Endodermal cell (in vitro differentiated cells): Measurements from ENCODE around the gene MOCS3. TPM values are rescaled to one million over a fixed set of nuclear protein-coding genes. Genes with fewer than 3 reads are reported as not detected.

Experiments used
- DNase-seq: peaks from one replicate; pipeline ENCODE4 v3.0.0-alpha.2; 2017
- H3K27ac ChIP-seq: 2 replicates; pipeline ENCODE4 v1.5.1; 2013; ENCODE audit warnings: mild to moderate bottlenecking, low read depth, low read length, moderate library complexity
- H3K27me3 ChIP-seq: 2 replicates; pipeline ENCODE4 v1.6.1; 2013; ENCODE audit warnings: mild to moderate bottlenecking, low read length, moderate library complexity; ENCODE audit not compliant: insufficient read depth, control insufficient read depth, poor library complexity, severe bottlenecking
- H3K36me3 ChIP-seq: 2 replicates; pipeline ENCODE4 v1.7.0; 2013; ENCODE audit warnings: mild to moderate bottlenecking, low read length, moderate library complexity; ENCODE audit not compliant: control insufficient read depth, insufficient read depth
- H3K4me1 ChIP-seq: one replicate; pipeline ENCODE4 v1.7.0; 2013; ENCODE audit warnings: low read length; ENCODE audit not compliant: control insufficient read depth, insufficient read depth
- H3K4me3 ChIP-seq: 2 replicates; pipeline ENCODE4 v1.5.1; 2013; ENCODE audit warnings: mild to moderate bottlenecking, low read length, moderate library complexity
- H3K9ac ChIP-seq: 2 replicates; pipeline ENCODE4 v1.6.1; 2013; ENCODE audit warnings: mild to moderate bottlenecking, low read length, moderate library complexity; ENCODE audit not compliant: poor library complexity, severe bottlenecking; ENCODE audit errors: extremely low read depth
- H3K9me3 ChIP-seq: 2 replicates; pipeline ENCODE4 v1.6.1; 2013; ENCODE audit warnings: mild to moderate bottlenecking, low read length, moderate library complexity; ENCODE audit not compliant: control insufficient read depth
- H3K27ac Mint-ChIP-seq: 2 replicates; pipeline ENCODE4 v1.8.0; 2020; ENCODE audit warnings: mixed read lengths
- H3K27me3 Mint-ChIP-seq: 2 replicates; pipeline ENCODE4 v1.8.0; 2021; ENCODE audit warnings: mild to moderate bottlenecking, mixed read lengths; ENCODE audit not compliant: insufficient read depth
- H3K36me3 Mint-ChIP-seq: 2 replicates; pipeline ENCODE4 v1.8.0; 2020; ENCODE audit warnings: low read depth, mixed read lengths
- H3K4me1 Mint-ChIP-seq: 2 replicates; pipeline ENCODE4 v1.8.0; 2020; ENCODE audit warnings: mixed read lengths
- H3K4me3 Mint-ChIP-seq: 2 replicates; pipeline ENCODE4 v1.8.0; 2020; ENCODE audit warnings: mild to moderate bottlenecking, moderate library complexity, mixed read lengths
- H3K9me3 Mint-ChIP-seq: 2 replicates; pipeline ENCODE4 v1.8.0; 2020; ENCODE audit warnings: mild to moderate bottlenecking, mixed read lengths
- CTCF ChIP-seq: fragments of 200-600 bp; sonication (generic); conservative IDR thresholded peaks from 2 replicates; pipeline ENCODE4 v1.5.0; 2021; ENCODE audit warnings: antibody characterized with exemption, mild to moderate bottlenecking
- WGBS, 2 experiments: methylation state at CpG; one replicate each; pipeline versions ENCODE4 v1.1.5 to v1.1.7; 2013; ENCODE audit warnings: missing lambda C conversion rate in 2 of 2, mixed read lengths in 1 of 2; ENCODE audit not compliant: insufficient coverage in 1 of 2, insufficient read length in 1 of 2; 5-methylcytosine and 5-hydroxymethylcytosine counted together
- total RNA-seq, 2 donors: library from RNA; stranded (reverse); fragmentation: NEBNext Ultra II Directional in 1 of 2; extraction: Animal tissue kit (Norgen Biotek cat#: 25700) in 1 of 2; gene quantifications; 2 replicates in 1 of 2; 3 replicates in 1 of 2; pipeline ENCODE4 v1.2.1, GENCODE V29; 2021

The MOCS3 gene
- total RNA-seq, 2 donors from 2014 or later = 4.7 to 5.5 TPM

- Histone ChIP-seq H3K27me3 (no peaks in the 10 kb centered on the region), H3K27ac (no peak overlapping the region), H3K4me1 (peaks cover 7% of the 10 kb centered on the region), H3K4me3 (no peak overlapping the region), H3K9me3 (no peaks in the 10 kb centered on the region), H3K36me3 (peaks cover 88% of the 10 kb centered on the region), H3K9ac (no peak overlapping the region)
- Mint-ChIP-seq H3K9me3 (no peaks in the 10 kb centered on the region), H3K27ac (no peak overlapping the region), H3K4me1 (peaks cover 19% of the 10 kb centered on the region), H3K4me3 (no peak overlapping the region), H3K27me3 (no peaks in the 10 kb centered on the region), H3K36me3 (peaks cover 74% of the 10 kb centered on the region)
- no peak for DNase-seq
- WGBS, 2 experiments = 98 to 99% methylated on average over 21 to 33 of the region's 33 CpGs
- no peak for TF ChIP-seq CTCF
These were observed 51.4 kb downstream of the MOCS3 start for GRCh38 chr20:51010043-51010365.

GRCh38 chr20:51010932-51011331, 52.3 kb downstream of the MOCS3 start:
- H3K27ac Mint-ChIP-seq = no peak overlapping the region
- peaks cover 25% of the 10 kb centered on the region for H3K4me1 Mint-ChIP-seq
- Histone ChIP-seq H3K9ac (no peak overlapping the region), H3K27ac (no peak overlapping the region), H3K4me3 (no peak overlapping the region), H3K36me3 (peaks cover 85% of the 10 kb centered on the region), H3K4me1 (peaks cover 8% of the 10 kb centered on the region), H3K9me3 (no peaks in the 10 kb centered on the region), H3K27me3 (no peaks in the 10 kb centered on the region)
- DNase-seq = no peak
- no peaks in the 10 kb centered on the region for H3K27me3 Mint-ChIP-seq
- WGBS, 2 experiments = 96% methylated on average over 3 of the region's 3 CpGs; no CpG with 5 or more reads in 1 of the 2 experiments
- H3K9me3 Mint-ChIP-seq = no peaks in the 10 kb centered on the region
- no peak for TF ChIP-seq CTCF
- H3K4me3 Mint-ChIP-seq = no peak overlapping the region
- peaks cover 72% of the 10 kb centered on the region for H3K36me3 Mint-ChIP-seq

GRCh38 chr20:51011479-51011878, 52.9 kb downstream of the MOCS3 start:
- H3K27me3 ChIP-seq = no peaks in the 10 kb centered on the region
- TF ChIP-seq CTCF = no peak

More at GRCh38 chr20:51011479-51011878, 52.9 kb downstream of the MOCS3 start:
- H3K27ac ChIP-seq = no peak overlapping the region
- no peak overlapping the region for H3K9ac ChIP-seq
- H3K27me3 Mint-ChIP-seq = no peaks in the 10 kb centered on the region
- WGBS, 2 experiments = 95 to 96% methylated on average over 3 to 4 of the region's 4 CpGs
- H3K4me1 Mint-ChIP-seq = peaks cover 25% of the 10 kb centered on the region
- H3K4me3 Mint-ChIP-seq = no peak overlapping the region
- H3K27ac Mint-ChIP-seq = no peak overlapping the region
- no peaks in the 10 kb centered on the region for H3K9me3 Mint-ChIP-seq
- H3K36me3 ChIP-seq = peaks cover 80% of the 10 kb centered on the region
- no peak for DNase-seq
- H3K4me1 ChIP-seq = peaks cover 8% of the 10 kb centered on the region
- H3K9me3 ChIP-seq = no peaks in the 10 kb centered on the region
- no peak overlapping the region for H3K4me3 ChIP-seq
- peaks cover 69% of the 10 kb centered on the region for H3K36me3 Mint-ChIP-seq
